Measurements from ENCODE around the gene NCOA7.

DNA sequence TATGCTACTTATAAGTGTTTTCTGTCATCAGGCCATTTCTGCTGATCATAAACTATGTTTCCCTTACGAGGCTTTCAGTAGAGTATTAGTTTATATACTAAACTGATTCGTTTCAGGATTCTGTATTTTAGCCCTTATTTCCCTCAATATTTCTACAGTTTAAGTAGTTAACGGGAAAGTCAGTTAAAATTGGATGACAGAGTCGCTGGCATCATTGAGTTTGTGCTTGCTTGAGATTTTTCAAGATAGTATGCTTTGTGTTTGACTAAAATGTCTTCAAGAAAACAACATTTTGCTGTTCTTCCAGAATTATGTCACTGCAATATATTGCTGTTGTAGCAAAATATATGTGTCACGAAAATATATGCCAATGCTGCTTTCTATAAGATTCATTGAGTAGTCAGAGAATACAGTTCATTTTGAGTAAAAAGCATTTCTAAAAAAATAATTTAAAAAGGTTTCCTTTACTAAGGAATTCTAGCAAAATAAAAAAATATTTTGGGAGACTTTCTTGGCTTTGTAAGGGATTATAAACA lies 51.4 kb downstream of the NCOA7 start:
- TF ChIP-seq, protein P1, sequence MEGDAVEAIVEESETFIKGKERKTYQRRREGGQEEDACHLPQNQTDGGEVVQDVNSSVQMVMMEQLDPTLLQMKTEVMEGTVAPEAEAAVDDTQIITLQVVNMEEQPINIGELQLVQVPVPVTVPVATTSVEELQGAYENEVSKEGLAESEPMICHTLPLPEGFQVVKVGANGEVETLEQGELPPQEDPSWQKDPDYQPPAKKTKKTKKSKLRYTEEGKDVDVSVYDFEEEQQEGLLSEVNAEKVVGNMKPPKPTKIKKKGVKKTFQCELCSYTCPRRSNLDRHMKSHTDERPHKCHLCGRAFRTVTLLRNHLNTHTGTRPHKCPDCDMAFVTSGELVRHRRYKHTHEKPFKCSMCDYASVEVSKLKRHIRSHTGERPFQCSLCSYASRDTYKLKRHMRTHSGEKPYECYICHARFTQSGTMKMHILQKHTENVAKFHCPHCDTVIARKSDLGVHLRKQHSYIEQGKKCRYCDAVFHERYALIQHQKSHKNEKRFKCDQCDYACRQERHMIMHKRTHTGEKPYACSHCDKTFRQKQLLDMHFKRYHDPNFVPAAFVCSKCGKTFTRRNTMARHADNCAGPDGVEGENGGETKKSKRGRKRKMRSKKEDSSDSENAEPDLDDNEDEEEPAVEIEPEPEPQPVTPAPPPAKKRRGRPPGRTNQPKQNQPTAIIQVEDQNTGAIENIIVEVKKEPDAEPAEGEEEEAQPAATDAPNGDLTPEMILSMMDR (IDR thresholded peaks at IDR 0.05), result no peak
- no peak for TF ChIP-seq POLR2A (IDR thresholded peaks at IDR 0.05)

All from heart left ventricle (tissue), 13 donors.